ENCODE results near the gene AMMECR1.
"Not testable (repeated sequence)": the region's sequence is repeated elsewhere in the genome, so short reads cannot be mapped to it uniquely, and the experiment has no call there.

Gene AMMECR1

GRCh38 chrX:110159235-110159634 lies 158.7 kb downstream of the AMMECR1 start:
- H3K79me2 ChIP-seq (ENCODE audit: control insufficient read depth, insufficient read depth, low read length, unreplicated experiment) = peaks cover 2% of the 10 kb centered on the region
- peaks cover 22% of the 10 kb centered on the region for H3K4me1 ChIP-seq (ENCODE audit: control insufficient read depth, insufficient read depth, low read length, unreplicated experiment)
- no peaks in the 10 kb centered on the region for H3K36me3 ChIP-seq (ENCODE audit: insufficient read depth, low read length)
- no peak overlapping the region; the same call in 1 of the 2 replicates for H3K27ac ChIP-seq (ENCODE audit: low read depth, low read length)
- no peak overlapping the region for H3K4me3 ChIP-seq (ENCODE audit: low read depth, low read length)
- H3K27me3 ChIP-seq (ENCODE audit: insufficient read depth, low read length) = no peaks in the 10 kb centered on the region
- H2AFZ ChIP-seq (ENCODE audit: low read length, unreplicated experiment) = no peak overlapping the region

- no peaks in the 10 kb centered on the region for H3K27me3 ChIP-seq (ENCODE audit: insufficient read depth, low read length)
- H3K4me3 ChIP-seq (ENCODE audit: low read depth, low read length) = no peak overlapping the region
- no peak overlapping the region for H3K27ac ChIP-seq (ENCODE audit: low read depth, low read length)
- H3K36me3 ChIP-seq (ENCODE audit: insufficient read depth, low read length) = no peaks in the 10 kb centered on the region
- peaks cover 11% of the 10 kb centered on the region for H3K4me1 ChIP-seq (ENCODE audit: control insufficient read depth, insufficient read depth, low read length, unreplicated experiment)
- peaks cover 2% of the 10 kb centered on the region for H3K79me2 ChIP-seq (ENCODE audit: control insufficient read depth, insufficient read depth, low read length, unreplicated experiment)
- no peak overlapping the region for H2AFZ ChIP-seq (ENCODE audit: low read length, unreplicated experiment)
Observed at GRCh38 chrX:110157444-110157843, 160.4 kb downstream of the AMMECR1 start.

GRCh38 chrX:110156167-110156754 lies 161.6 kb downstream of the AMMECR1 start:
- Histone ChIP-seq H3K4me1 (ENCODE audit: control insufficient read depth, insufficient read depth, low read length, unreplicated experiment) (peaks cover 9% of the 10 kb centered on the region), H3K27me3 (ENCODE audit: insufficient read depth, low read length) (no peaks in the 10 kb centered on the region), H3K4me3 (ENCODE audit: low read depth, low read length) (no peak overlapping the region), H2AFZ (ENCODE audit: low read length, unreplicated experiment) (no peak overlapping the region), H3K27ac (ENCODE audit: low read depth, low read length) (no peak overlapping the region), H3K36me3 (ENCODE audit: insufficient read depth, low read length) (no peaks in the 10 kb centered on the region), H3K79me2 (ENCODE audit: control insufficient read depth, insufficient read depth, low read length, unreplicated experiment) (peaks cover 2% of the 10 kb centered on the region)

GRCh38 chrX:110155759-110156158 lies 162.1 kb downstream of the AMMECR1 start:
- Histone ChIP-seq H3K4me1 (ENCODE audit: control insufficient read depth, insufficient read depth, low read length, unreplicated experiment) (peaks cover 4% of the 10 kb centered on the region), H3K27ac (ENCODE audit: low read depth, low read length) (no peak overlapping the region), H3K36me3 (ENCODE audit: insufficient read depth, low read length) (no peaks in the 10 kb centered on the region), H2AFZ (ENCODE audit: low read length, unreplicated experiment) (no peak overlapping the region), H3K79me2 (ENCODE audit: control insufficient read depth, insufficient read depth, low read length, unreplicated experiment) (peaks cover 2% of the 10 kb centered on the region), H3K27me3 (ENCODE audit: insufficient read depth, low read length) (no peaks in the 10 kb centered on the region), H3K4me3 (ENCODE audit: low read depth, low read length) (no peak overlapping the region)

GRCh38 chrX:110154328-110154727 lies 163.6 kb downstream of the AMMECR1 start:
- H3K4me1 ChIP-seq (ENCODE audit: control insufficient read depth, insufficient read depth, low read length, unreplicated experiment); H3K4me3 ChIP-seq (ENCODE audit: low read depth, low read length); H2AFZ ChIP-seq (ENCODE audit: low read length, unreplicated experiment); H3K27me3 ChIP-seq (ENCODE audit: insufficient read depth, low read length); H3K27ac ChIP-seq (ENCODE audit: low read depth, low read length); H3K79me2 ChIP-seq (ENCODE audit: control insufficient read depth, insufficient read depth, low read length, unreplicated experiment); H3K36me3 ChIP-seq (ENCODE audit: insufficient read depth, low read length): not testable (repeated sequence)

GRCh38 chrX:110153896-110154295 lies 164.0 kb downstream of the AMMECR1 start:
- no peak overlapping the region for H2AFZ ChIP-seq (ENCODE audit: low read length, unreplicated experiment)
- H3K4me1 ChIP-seq (ENCODE audit: control insufficient read depth, insufficient read depth, low read length, unreplicated experiment) = no peaks in the 10 kb centered on the region
- H3K27me3 ChIP-seq (ENCODE audit: insufficient read depth, low read length) = no peaks in the 10 kb centered on the region
- no peaks in the 10 kb centered on the region for H3K79me2 ChIP-seq (ENCODE audit: control insufficient read depth, insufficient read depth, low read length, unreplicated experiment)
- H3K36me3 ChIP-seq (ENCODE audit: insufficient read depth, low read length) = no peaks in the 10 kb centered on the region
- no peak overlapping the region for H3K27ac ChIP-seq (ENCODE audit: low read depth, low read length)
- no peak overlapping the region for H3K4me3 ChIP-seq (ENCODE audit: low read depth, low read length)

- no peaks in the 10 kb centered on the region for H3K4me1 ChIP-seq (ENCODE audit: control insufficient read depth, insufficient read depth, low read length, unreplicated experiment)
- no peaks in the 10 kb centered on the region for H3K79me2 ChIP-seq (ENCODE audit: control insufficient read depth, insufficient read depth, low read length, unreplicated experiment)
- no peak overlapping the region for H3K27ac ChIP-seq (ENCODE audit: low read depth, low read length)
- no peaks in the 10 kb centered on the region for H3K36me3 ChIP-seq (ENCODE audit: insufficient read depth, low read length)
- H2AFZ ChIP-seq (ENCODE audit: low read length, unreplicated experiment) = no peak overlapping the region
- H3K27me3 ChIP-seq (ENCODE audit: insufficient read depth, low read length) = no peaks in the 10 kb centered on the region
- H3K4me3 ChIP-seq (ENCODE audit: low read depth, low read length) = no peak overlapping the region
Observed at GRCh38 chrX:110153244-110153643, 164.6 kb downstream of the AMMECR1 start.

- H3K36me3 ChIP-seq (ENCODE audit: insufficient read depth, low read length) = no peaks in the 10 kb centered on the region
- no peaks in the 10 kb centered on the region for H3K27me3 ChIP-seq (ENCODE audit: insufficient read depth, low read length)
- H3K4me1 ChIP-seq (ENCODE audit: control insufficient read depth, insufficient read depth, low read length, unreplicated experiment) = peaks cover 14% of the 10 kb centered on the region
- H3K27ac ChIP-seq (ENCODE audit: low read depth, low read length) = peak overlapping the region; percentile 55; the same call in 1 of the 2 replicates
- no peak overlapping the region for H3K4me3 ChIP-seq (ENCODE audit: low read depth, low read length)
- peaks cover 3% of the 10 kb centered on the region for H3K79me2 ChIP-seq (ENCODE audit: control insufficient read depth, insufficient read depth, low read length, unreplicated experiment)
- H2AFZ ChIP-seq (ENCODE audit: low read length, unreplicated experiment) = no peak overlapping the region
Observed at GRCh38 chrX:110146521-110146920, 171.4 kb downstream of the AMMECR1 start.

GRCh38 chrX:110145854-110146253 lies 172.0 kb downstream of the AMMECR1 start:
- Histone ChIP-seq H3K27ac (ENCODE audit: low read depth, low read length) (peak overlapping the region; percentile 55), H3K79me2 (ENCODE audit: control insufficient read depth, insufficient read depth, low read length, unreplicated experiment) (peaks cover 3% of the 10 kb centered on the region), H2AFZ (ENCODE audit: low read length, unreplicated experiment) (no peak overlapping the region), H3K27me3 (ENCODE audit: insufficient read depth, low read length) (no peaks in the 10 kb centered on the region), H3K36me3 (ENCODE audit: insufficient read depth, low read length) (no peaks in the 10 kb centered on the region), H3K4me1 (ENCODE audit: control insufficient read depth, insufficient read depth, low read length, unreplicated experiment) (peaks cover 14% of the 10 kb centered on the region), H3K4me3 (ENCODE audit: low read depth, low read length) (no peak overlapping the region)

- no peaks in the 10 kb centered on the region for H3K27me3 ChIP-seq (ENCODE audit: insufficient read depth, low read length)
- H3K4me1 ChIP-seq (ENCODE audit: control insufficient read depth, insufficient read depth, low read length, unreplicated experiment) = peaks cover 14% of the 10 kb centered on the region
- H3K27ac ChIP-seq (ENCODE audit: low read depth, low read length) = peak overlapping the region; percentile 55; the same call in 1 of the 2 replicates
- H3K4me3 ChIP-seq (ENCODE audit: low read depth, low read length) = no peak overlapping the region
- H3K79me2 ChIP-seq (ENCODE audit: control insufficient read depth, insufficient read depth, low read length, unreplicated experiment) = peaks cover 3% of the 10 kb centered on the region
- no peaks in the 10 kb centered on the region for H3K36me3 ChIP-seq (ENCODE audit: insufficient read depth, low read length)
- no peak overlapping the region for H2AFZ ChIP-seq (ENCODE audit: low read length, unreplicated experiment)
Observed at GRCh38 chrX:110145311-110145710, 172.6 kb downstream of the AMMECR1 start.

Data from ACC112 (cell line).